Right atrium auricular region (tissue), 2 donors: ENCODE data around the gene SLC17A5. TPM values are rescaled to one million over a fixed set of nuclear protein-coding genes. Genes with fewer than 3 reads are reported as not detected.
A peak's percentile ranks its signal among the peaks of the same experiment; 100 is the strongest.

Experiments
- DNase-seq: peaks from one replicate; pipeline ENCODE4 v3.0.0-alpha.2; 2019; ENCODE audit warnings: low spot score
- H3K27ac ChIP-seq, 2 donors: fragments of 200-600 bp; sonication (generic); 1 replicate in 1 of 2; 2 replicates in 1 of 2; pipeline ENCODE4 v1.5.1; 2016 to 2019
- H3K27me3 ChIP-seq, 2 donors: fragments of 200-600 bp; sonication (generic); one replicate each; pipeline versions ENCODE4 v1.5.1 to v1.6.0; 2017 to 2019
- H3K36me3 ChIP-seq: fragments of 200-600 bp; sonication (generic); one replicate; pipeline ENCODE4 v1.5.1; 2016
- H3K4me1 ChIP-seq, 2 donors: fragments of 200-600 bp; sonication (generic); one replicate each; pipeline versions ENCODE4 v1.5.1 to v1.6.0; 2017 to 2019
- H3K4me3 ChIP-seq, 2 donors: fragments of 200-600 bp; sonication (generic); 1 replicate in 1 of 2; 2 replicates in 1 of 2; pipeline ENCODE4 v1.5.1; 2017 to 2019; ENCODE audit warnings: mild to moderate bottlenecking in 1 of 2, moderate library complexity in 1 of 2
- H3K9me3 ChIP-seq, 2 donors: fragments of 200-600 bp; sonication (generic); one replicate each; pipeline ENCODE4 v1.5.1; 2019
- total RNA-seq, 2 donors: library from RNA; depleted of rRNA; stranded (reverse); fragments of >200 nt; gene quantifications; one replicate each; pipeline ENCODE4 v1.1.0, GENCODE V29; 2016
- TF ChIP-seq, protein P1 (sequence below), 2 donors: fragments of 200-600 bp; sonication (generic); IDR thresholded peaks; one replicate each; pipeline ENCODE4 v1.5.1; 2019; ENCODE audit warnings: antibody characterized with exemption in 2 of 2

Gene SLC17A5
- total RNA-seq, 2 donors from 2014 or later: 10.2 to 11.8 TPM

DNA sequence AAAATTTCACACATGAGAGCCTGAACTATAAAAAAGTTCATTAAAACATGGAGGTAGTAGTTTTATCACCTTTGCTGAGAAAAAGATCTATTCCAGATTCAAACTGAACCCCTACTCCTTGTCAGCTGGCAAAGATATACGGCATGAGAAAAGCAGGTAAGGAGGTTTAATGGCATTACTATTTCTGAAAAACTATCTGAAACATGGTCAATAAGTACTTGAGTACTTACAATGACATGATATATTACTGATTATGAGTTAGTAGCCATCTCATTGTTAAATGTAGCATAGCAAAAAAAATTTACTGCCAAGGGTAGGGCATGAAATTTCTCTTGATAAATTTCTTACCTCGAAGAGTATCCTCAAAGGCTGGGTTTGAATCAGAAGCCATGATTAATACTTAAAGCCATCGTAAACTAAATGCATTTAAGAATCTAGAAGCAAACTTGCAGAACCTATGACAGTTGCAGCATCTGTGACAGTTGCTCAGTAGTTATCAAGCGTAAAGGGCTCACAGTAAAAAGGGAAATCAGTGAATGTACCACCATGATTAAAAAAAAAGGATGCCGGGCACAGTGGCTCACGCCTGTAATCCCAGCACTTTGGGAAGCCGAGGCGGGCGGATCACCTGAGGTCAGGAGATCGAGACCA lies 8.7 kb downstream of the SLC17A5 start:
- Histone ChIP-seq H3K27me3 (no peaks in the 10 kb centered on the region), H3K4me1 (peaks cover 0 to 13% of the 10 kb centered on the region in 2 donors), H3K4me3 (peak overlapping the region; percentile 27 to 44), H3K9me3 (no peaks in the 10 kb centered on the region), H3K36me3 (peaks cover 28% of the 10 kb centered on the region), H3K27ac (no peak overlapping the region)
- TF ChIP-seq, protein P1, sequence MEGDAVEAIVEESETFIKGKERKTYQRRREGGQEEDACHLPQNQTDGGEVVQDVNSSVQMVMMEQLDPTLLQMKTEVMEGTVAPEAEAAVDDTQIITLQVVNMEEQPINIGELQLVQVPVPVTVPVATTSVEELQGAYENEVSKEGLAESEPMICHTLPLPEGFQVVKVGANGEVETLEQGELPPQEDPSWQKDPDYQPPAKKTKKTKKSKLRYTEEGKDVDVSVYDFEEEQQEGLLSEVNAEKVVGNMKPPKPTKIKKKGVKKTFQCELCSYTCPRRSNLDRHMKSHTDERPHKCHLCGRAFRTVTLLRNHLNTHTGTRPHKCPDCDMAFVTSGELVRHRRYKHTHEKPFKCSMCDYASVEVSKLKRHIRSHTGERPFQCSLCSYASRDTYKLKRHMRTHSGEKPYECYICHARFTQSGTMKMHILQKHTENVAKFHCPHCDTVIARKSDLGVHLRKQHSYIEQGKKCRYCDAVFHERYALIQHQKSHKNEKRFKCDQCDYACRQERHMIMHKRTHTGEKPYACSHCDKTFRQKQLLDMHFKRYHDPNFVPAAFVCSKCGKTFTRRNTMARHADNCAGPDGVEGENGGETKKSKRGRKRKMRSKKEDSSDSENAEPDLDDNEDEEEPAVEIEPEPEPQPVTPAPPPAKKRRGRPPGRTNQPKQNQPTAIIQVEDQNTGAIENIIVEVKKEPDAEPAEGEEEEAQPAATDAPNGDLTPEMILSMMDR (IDR thresholded peaks at IDR 0.05): no peak
- no peak for DNase-seq

DNA sequence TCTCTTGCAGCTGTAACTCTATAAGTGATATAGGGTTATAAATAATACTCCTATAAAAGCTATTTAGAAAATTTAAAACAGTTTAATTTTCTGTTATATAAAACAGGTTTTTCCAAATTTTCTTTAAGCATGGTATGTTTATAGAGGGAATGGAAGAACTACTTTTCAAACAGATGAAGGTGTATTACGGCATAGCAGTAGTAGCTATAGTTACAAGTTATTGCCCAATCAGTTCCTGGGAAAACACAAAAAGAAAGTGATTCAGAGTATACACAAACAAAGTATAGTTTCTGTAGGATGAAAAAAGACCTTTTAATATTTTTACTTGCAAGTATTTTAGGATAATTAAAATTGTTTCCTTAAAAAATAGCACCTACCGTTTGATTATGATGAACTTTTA lies 9.8 kb downstream of the SLC17A5 start:
- no peaks in the 10 kb centered on the region for H3K9me3 ChIP-seq
- no peak overlapping the region for H3K27ac ChIP-seq
- TF ChIP-seq, protein P1 (IDR thresholded peaks at IDR 0.05): no peak
- peaks cover 31% of the 10 kb centered on the region for H3K36me3 ChIP-seq
- H3K4me1 ChIP-seq: peaks cover 0 to 13% of the 10 kb centered on the region in 2 donors
- no peaks in the 10 kb centered on the region for H3K27me3 ChIP-seq
- DNase-seq: no peak
- H3K4me3 ChIP-seq: no peak overlapping the region

DNA sequence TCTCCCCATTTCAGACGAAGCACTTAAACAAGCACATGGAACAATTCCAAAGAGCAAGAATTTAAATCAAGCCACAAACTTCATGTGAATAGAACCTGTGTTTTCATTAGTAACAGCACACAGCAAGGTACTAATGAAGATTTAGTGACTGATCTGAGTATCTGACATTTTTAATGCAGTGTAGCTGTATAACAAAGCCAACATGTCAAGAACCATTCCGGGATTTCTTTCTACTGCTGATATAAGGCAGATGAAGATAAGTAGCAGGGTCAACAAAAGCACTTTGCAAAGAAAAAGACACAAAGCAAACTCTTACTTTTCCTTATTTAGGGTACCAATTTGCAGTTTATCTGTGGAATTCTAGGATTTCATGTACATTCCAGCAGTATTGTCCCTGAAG lies 11.3 kb downstream of the SLC17A5 start:
- Histone ChIP-seq H3K27ac (no peak overlapping the region), H3K27me3 (no peaks in the 10 kb centered on the region), H3K9me3 (no peaks in the 10 kb centered on the region), H3K4me3 (no peak overlapping the region), H3K36me3 (peaks cover 31% of the 10 kb centered on the region), H3K4me1 (peaks cover 0 to 8% of the 10 kb centered on the region in 2 donors)
- TF ChIP-seq, protein P1 (IDR thresholded peaks at IDR 0.05): no peak
- DNase-seq: no peak

- TF ChIP-seq, protein P1 (IDR thresholded peaks at IDR 0.05): no peak
- Histone ChIP-seq H3K27me3 (no peaks in the 10 kb centered on the region), H3K36me3 (peaks cover 53% of the 10 kb centered on the region), H3K9me3 (no peaks in the 10 kb centered on the region), H3K4me1 (peaks cover 0 to 4% of the 10 kb centered on the region in 2 donors), H3K4me3 (no peak overlapping the region), H3K27ac (no peak overlapping the region)
- DNase-seq: no peak
These were observed 13.5 kb downstream of the SLC17A5 start for GRCh38 chr6:73640179-73640750.

DNA sequence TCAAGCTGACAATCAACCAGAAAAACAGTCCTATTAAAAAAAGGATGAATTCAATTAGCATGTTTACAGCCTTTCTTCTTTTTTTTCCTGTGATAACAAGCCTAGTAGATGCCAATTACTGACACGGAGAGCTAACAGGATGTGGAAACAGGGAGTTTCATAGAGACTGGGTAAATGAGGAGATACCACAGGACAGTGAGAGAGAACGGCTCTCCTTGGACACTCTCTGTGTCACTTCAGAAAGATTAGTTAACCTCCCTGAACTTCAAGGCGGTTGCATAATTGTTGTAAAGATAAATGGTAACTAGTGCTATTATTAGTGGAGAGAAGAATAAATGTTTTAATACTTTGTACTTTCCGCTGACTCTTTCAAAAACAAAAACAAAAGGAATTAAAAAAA lies 14.8 kb downstream of the SLC17A5 start:
- H3K9me3 ChIP-seq: no peaks in the 10 kb centered on the region
- no peaks in the 10 kb centered on the region for H3K27me3 ChIP-seq
- no peaks in the 10 kb centered on the region for H3K4me1 ChIP-seq
- DNase-seq: no peak
- H3K4me3 ChIP-seq: no peak overlapping the region
- H3K27ac ChIP-seq: no peak overlapping the region
- TF ChIP-seq, protein P1 (IDR thresholded peaks at IDR 0.05): no peak
- peaks cover 63% of the 10 kb centered on the region for H3K36me3 ChIP-seq
